ENCODE data around the gene TEAD2.

The TEAD2 gene

DNA sequence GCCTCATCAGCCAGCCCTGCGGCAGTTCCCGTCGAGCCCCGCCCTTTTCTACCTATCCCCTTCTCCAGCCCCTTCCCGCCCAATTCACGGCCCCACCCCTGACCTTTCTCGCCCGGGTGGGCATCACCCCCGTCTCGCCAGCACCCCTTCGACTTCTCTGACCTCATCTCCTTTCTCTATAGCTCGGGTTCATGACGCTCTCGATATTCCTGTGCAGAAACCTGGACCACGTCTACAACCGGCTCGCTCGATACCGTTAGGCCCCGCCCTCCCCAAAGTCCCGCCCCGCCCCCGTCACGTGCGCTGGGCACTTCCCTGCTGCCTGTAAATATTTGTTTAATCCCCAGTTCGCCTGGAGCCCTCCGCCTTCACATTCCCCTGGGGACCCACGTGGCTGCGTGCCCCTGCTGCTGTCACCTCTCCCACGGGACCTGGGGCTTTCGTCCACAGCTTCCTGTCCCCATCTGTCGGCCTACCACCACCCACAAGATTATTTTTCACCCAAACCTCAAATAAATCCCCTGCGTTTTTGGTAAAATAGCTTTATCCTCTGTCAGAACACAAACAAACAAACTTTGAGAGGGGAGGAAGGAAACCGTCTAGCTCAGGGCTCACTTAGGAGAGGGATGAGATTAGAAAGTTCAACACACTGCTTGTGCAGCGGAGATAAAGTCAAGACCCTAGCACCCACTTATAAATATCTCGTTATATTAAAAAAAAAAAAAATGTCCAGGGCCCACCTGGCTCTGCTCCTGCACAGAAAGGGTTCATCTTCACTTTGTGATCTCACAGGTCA lies 21.9 kb downstream of the TEAD2 start:
- peaks cover 23% of the 10 kb centered on the region for H4K20me1 ChIP-seq
- H3K4me2 ChIP-seq: peak overlapping the region; percentile 84
- peaks cover 52% of the 10 kb centered on the region for H3K4me1 ChIP-seq
- no peaks in the 10 kb centered on the region; the same call in 1 of the 2 replicates for H3K9me3 ChIP-seq
- peaks cover 35% of the 10 kb centered on the region for H3K27me3 ChIP-seq
- no peak overlapping the region for H3K9ac ChIP-seq
- no peaks in the 10 kb centered on the region for H3K36me3 ChIP-seq
- no peak for TF ChIP-seq Cebpa-rat (IDR thresholded peaks at IDR 0.05)
- peak overlapping the region; percentile 25 for H3K4me3 ChIP-seq
- H3K27ac ChIP-seq: no peak overlapping the region

- Histone ChIP-seq H3K27me3 (peaks cover 29% of the 10 kb centered on the region), H3K4me1 (peaks cover 59% of the 10 kb centered on the region), H3K4me2 (peak overlapping the region; percentile 84), H3K36me3 (no peaks in the 10 kb centered on the region), H3K9me3 (no peaks in the 10 kb centered on the region; the same call in 1 of the 2 replicates), H4K20me1 (peaks cover 23% of the 10 kb centered on the region), H3K9ac (no peak overlapping the region), H3K4me3 (no peak overlapping the region), H3K27ac (no peak overlapping the region)
- no peak for TF ChIP-seq Cebpa-rat (IDR thresholded peaks at IDR 0.05)
Measured at GRCh38 chr19:49339301-49340068, 22.7 kb downstream of the TEAD2 start.

DNA sequence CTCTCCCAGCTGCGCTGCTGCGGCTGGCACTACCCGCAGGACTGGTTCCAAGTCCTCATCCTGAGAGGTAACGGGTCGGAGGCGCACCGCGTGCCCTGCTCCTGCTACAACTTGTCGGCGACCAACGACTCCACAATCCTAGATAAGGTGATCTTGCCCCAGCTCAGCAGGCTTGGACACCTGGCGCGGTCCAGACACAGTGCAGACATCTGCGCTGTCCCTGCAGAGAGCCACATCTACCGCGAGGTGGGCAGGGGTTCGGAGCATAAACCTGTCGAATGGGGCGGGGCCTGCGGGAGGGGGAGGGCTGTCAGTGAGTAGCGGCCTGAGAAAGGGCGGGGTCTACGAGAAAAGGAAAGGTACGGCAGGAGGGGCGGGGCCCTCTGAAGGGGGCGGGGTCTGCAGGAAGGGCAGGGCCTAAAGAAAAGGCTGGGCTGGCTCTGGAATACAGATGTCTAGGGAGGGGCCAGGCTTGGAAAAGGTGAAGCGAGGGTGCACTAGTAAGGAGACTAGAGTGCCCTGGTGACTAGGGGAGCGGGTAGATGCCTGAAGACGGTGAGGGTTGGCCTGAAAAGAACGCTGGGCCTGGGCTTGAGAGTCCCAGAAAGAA lies 23.4 kb downstream of the TEAD2 start:
- Histone ChIP-seq H3K4me2 (no peak overlapping the region), H3K27me3 (peaks cover 22% of the 10 kb centered on the region), H3K9ac (no peak overlapping the region), H3K4me1 (peaks cover 66% of the 10 kb centered on the region), H3K9me3 (no peaks in the 10 kb centered on the region; the same call in 1 of the 2 replicates), H3K4me3 (no peak overlapping the region), H4K20me1 (peaks cover 23% of the 10 kb centered on the region), H3K36me3 (no peaks in the 10 kb centered on the region), H3K27ac (no peak overlapping the region)
- TF ChIP-seq Cebpa-rat (IDR thresholded peaks at IDR 0.05): no peak

DNA sequence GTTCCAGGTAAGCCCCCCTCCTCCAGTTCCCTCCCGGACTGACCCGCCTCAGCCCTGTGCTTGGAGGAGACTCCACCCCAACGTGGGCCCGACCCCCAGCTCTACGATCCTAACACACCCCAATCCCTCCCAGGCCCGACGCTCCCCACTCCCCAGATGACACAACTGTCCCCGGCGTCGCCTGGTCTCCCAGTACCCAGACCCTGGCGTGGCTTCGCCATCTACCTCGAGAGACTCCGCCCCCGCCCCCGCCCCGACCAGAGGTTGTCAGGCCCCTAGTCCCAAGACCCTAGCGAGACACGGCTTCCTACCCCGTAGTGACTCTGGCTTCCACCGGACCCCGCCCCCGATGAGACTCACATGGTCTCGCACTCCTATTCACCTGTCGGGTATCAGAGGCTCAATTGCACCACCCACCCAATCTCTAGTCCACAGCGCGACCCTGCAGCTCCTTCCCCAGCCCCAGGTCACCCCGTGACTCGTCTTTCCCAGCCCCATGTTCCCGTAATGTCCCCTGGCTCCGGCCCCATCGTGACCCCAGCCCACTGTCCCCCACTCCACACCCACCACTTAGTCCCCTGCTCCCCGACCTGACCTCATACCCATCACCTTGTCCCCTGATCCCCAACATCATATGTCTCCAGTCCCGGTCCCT lies 24.1 kb downstream of the TEAD2 start:
- Histone ChIP-seq H3K4me3 (no peak overlapping the region), H3K9ac (no peak overlapping the region), H3K27me3 (peaks cover 20% of the 10 kb centered on the region), H3K9me3 (no peaks in the 10 kb centered on the region; the same call in 1 of the 2 replicates), H4K20me1 (peaks cover 22% of the 10 kb centered on the region), H3K27ac (no peak overlapping the region), H3K4me2 (no peak overlapping the region), H3K36me3 (no peaks in the 10 kb centered on the region), H3K4me1 (peaks cover 73% of the 10 kb centered on the region)
- TF ChIP-seq Cebpa-rat (IDR thresholded peaks at IDR 0.05): no peak

DNA sequence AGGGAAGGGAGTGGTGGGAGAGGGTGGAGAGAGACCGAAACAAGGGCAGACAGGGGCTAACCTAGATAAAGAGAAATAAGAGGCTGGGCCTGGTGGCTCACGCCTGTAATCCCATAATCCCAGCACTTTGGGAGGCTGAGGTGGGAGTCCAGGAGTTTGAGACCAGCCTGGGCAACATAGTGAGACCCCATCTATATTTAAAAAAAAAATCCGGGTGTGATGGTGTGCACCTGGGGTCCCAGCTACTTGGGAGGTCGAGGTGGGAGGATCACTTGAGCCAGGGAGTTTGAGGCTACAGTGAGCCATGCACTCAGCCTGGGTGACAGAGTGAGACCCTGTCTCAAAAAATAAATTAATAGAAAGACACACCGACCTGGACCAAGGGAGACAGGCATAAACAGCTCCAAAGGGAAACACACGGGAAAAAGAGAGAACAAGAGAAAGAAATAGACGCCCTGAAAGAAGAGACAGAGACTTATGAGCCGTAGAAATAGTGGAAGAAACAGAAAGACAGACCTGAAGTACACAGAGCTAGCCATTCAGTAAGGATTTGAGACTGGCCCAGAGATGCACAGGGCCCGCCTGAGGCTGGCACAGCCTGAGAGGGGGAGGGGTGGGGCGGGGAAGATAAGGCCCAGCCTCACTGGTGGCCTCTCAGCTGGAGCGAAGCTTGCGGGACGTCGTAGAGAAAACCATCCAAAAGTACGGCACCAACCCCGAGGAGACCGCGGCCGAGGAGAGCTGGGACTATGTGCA lies 24.8 kb downstream of the TEAD2 start:
- H3K9me3 ChIP-seq: no peaks in the 10 kb centered on the region; the same call in 1 of the 2 replicates
- H3K4me2 ChIP-seq: 0 out of 2 replicates have a peak overlapping the region, but pooled peaks have one; percentile 25
- peaks cover 13% of the 10 kb centered on the region for H3K27me3 ChIP-seq
- peaks cover 79% of the 10 kb centered on the region for H3K4me1 ChIP-seq
- H3K36me3 ChIP-seq: no peaks in the 10 kb centered on the region
- no peak overlapping the region for H3K27ac ChIP-seq
- no peak overlapping the region for H3K4me3 ChIP-seq
- no peak overlapping the region for H3K9ac ChIP-seq
- TF ChIP-seq Cebpa-rat (IDR thresholded peaks at IDR 0.05): no peak
- peaks cover 17% of the 10 kb centered on the region for H4K20me1 ChIP-seq

GRCh38 chr19:49336482-49337266 lies 25.5 kb downstream of the TEAD2 start:
- peak overlapping the region; percentile 25; the same call in 1 of the 2 replicates for H3K4me2 ChIP-seq
- H3K27me3 ChIP-seq: peaks cover 6% of the 10 kb centered on the region; the same call in 1 of the 2 replicates
- peaks cover 17% of the 10 kb centered on the region for H4K20me1 ChIP-seq
- no peak for TF ChIP-seq Cebpa-rat (IDR thresholded peaks at IDR 0.05)
- H3K27ac ChIP-seq: no peak overlapping the region
- H3K4me1 ChIP-seq: peaks cover 79% of the 10 kb centered on the region
- no peaks in the 10 kb centered on the region for H3K36me3 ChIP-seq
- no peak overlapping the region for H3K9ac ChIP-seq
- no peaks in the 10 kb centered on the region; the same call in 1 of the 2 replicates for H3K9me3 ChIP-seq
- no peak overlapping the region for H3K4me3 ChIP-seq

- H3K9ac ChIP-seq: no peak overlapping the region
- no peaks in the 10 kb centered on the region; the same call in 1 of the 2 replicates for H3K9me3 ChIP-seq
- H3K4me1 ChIP-seq: peaks cover 78% of the 10 kb centered on the region
- TF ChIP-seq Cebpa-rat (IDR thresholded peaks at IDR 0.05): no peak
- 0 out of 2 replicates have a peak, but pooled peaks cover 2% of the 10 kb centered on the region for H3K27me3 ChIP-seq
- peak overlapping the region; percentile 88 for H3K4me2 ChIP-seq
- no peaks in the 10 kb centered on the region for H3K36me3 ChIP-seq
- H3K27ac ChIP-seq: no peak overlapping the region
- H4K20me1 ChIP-seq: peaks cover 12% of the 10 kb centered on the region
- peak overlapping the region; percentile 51; the same call in 1 of the 2 replicates for H3K4me3 ChIP-seq
Measured at GRCh38 chr19:49335784-49336481, 26.3 kb downstream of the TEAD2 start.
